Measurements from ENCODE around the gene SLC16A12. TPM values are rescaled to one million over a fixed set of nuclear protein-coding genes. Genes with fewer than 3 reads are reported as not detected.

Gene SLC16A12
- total RNA-seq, 1 donor from 2014 or later = not detected

DNA sequence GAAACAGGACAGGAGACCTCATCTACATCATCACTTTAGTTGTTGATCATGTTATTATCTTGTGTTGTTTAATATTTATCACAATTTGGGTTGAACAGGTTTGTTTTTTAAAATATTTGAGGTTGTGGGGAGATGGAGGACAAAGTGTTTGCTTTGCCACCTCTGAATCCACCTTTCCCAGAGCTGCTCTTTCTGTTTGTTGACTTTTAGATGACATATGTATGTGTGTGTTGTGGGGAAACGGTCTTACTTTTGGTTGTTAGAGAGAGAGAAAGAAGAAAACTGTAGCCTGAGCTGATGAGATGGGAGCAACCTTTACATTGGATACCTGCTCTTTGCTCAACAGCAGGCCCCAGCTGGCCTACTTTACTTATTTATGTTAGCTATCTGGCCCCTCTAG is 19.0 kb upstream of the SLC16A12 start:
- no peak for FAIRE-seq

GRCh38 chr10:89553064-89553734 is 17.8 kb upstream of the SLC16A12 start:
- DNase-seq (ENCODE audit: low read depth) = peak; percentile 98
- no peaks in the 10 kb centered on the region for H3K36me3 ChIP-seq (ENCODE audit: control insufficient read depth, insufficient read depth, low read length)
- FAIRE-seq = no peak
- TF ChIP-seq CTCF (IDR thresholded peaks at IDR 0.05; ENCODE audit: insufficient read depth, low read length, severe bottlenecking) = no peak
- H3K27me3 ChIP-seq (ENCODE audit: control insufficient read depth, insufficient read depth, low read length) = no peaks in the 10 kb centered on the region
- H3K4me3 ChIP-seq (ENCODE audit: low read depth, low read length) = no peak overlapping the region

More for the DNA sequence above, 19.0 kb upstream of the SLC16A12 start:
- no peak for DNase-seq (ENCODE audit: low read depth)
- Histone ChIP-seq H3K36me3 (ENCODE audit: control insufficient read depth, insufficient read depth, low read length) (no peaks in the 10 kb centered on the region), H3K27me3 (ENCODE audit: control insufficient read depth, insufficient read depth, low read length) (no peaks in the 10 kb centered on the region), H3K4me3 (ENCODE audit: low read depth, low read length) (no peak overlapping the region)
- no peak for TF ChIP-seq CTCF (IDR thresholded peaks at IDR 0.05; ENCODE audit: insufficient read depth, low read length, severe bottlenecking)

DNA sequence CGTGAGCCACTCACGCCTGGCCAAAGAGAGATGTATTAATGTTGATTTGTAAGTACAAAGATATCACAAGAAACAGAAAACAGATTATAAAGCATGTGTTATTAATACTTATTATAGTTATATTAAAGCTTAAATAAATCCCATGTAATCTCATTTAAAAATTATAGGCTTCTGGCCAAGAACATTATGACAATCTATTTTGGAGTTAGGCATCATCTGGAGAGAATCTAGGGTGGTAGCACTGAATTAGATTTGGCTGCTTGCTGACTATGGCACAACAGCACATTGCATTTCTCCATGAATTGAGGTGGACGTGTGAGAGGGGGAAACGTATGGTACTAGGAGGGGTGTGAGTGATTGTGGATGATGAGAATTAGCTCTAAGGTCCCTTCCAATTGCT is 16.8 kb upstream of the SLC16A12 start:
- H3K4me3 ChIP-seq (ENCODE audit: low read depth, low read length) = no peak overlapping the region
- TF ChIP-seq CTCF (IDR thresholded peaks at IDR 0.05; ENCODE audit: insufficient read depth, low read length, severe bottlenecking) = no peak
- no peaks in the 10 kb centered on the region for H3K36me3 ChIP-seq (ENCODE audit: control insufficient read depth, insufficient read depth, low read length)
- no peaks in the 10 kb centered on the region for H3K27me3 ChIP-seq (ENCODE audit: control insufficient read depth, insufficient read depth, low read length)
- peak; percentile 23 for FAIRE-seq
- no peak for DNase-seq (ENCODE audit: low read depth)

DNA sequence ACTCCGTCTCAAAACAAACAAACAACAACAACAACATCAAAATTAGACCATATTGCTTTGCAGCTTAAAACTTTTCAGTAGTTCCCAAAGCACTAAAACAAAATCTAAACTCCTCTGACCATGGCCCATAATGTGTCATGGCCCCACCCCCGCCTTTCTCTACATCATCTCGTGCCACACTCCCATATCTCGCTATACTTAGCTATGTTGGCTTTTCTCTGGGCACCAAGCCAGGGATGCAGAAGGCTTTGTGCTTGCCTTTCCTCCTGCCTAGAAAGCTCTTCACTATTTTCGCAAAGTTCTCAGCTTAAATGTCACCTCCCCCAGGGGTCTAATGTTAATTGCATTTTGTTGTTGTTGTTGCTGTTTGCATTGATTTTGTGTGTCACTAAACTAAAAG is 15.1 kb upstream of the SLC16A12 start:
- no peak for DNase-seq (ENCODE audit: low read depth)
- TF ChIP-seq CTCF (IDR thresholded peaks at IDR 0.05; ENCODE audit: insufficient read depth, low read length, severe bottlenecking) = no peak
- FAIRE-seq = no peak

GRCh38 chr10:89549510-89549909 is 14.1 kb upstream of the SLC16A12 start:
- DNase-seq (ENCODE audit: low read depth) (peak; percentile 68), FAIRE-seq (no peak)
- H3K27me3 ChIP-seq (ENCODE audit: control insufficient read depth, insufficient read depth, low read length) = no peaks in the 10 kb centered on the region
- H3K4me3 ChIP-seq (ENCODE audit: low read depth, low read length) = no peak overlapping the region
- TF ChIP-seq CTCF (IDR thresholded peaks at IDR 0.05; ENCODE audit: insufficient read depth, low read length, severe bottlenecking) = no peak
- H3K36me3 ChIP-seq (ENCODE audit: control insufficient read depth, insufficient read depth, low read length) = no peaks in the 10 kb centered on the region

More for the DNA sequence above, 15.1 kb upstream of the SLC16A12 start:
- Histone ChIP-seq H3K27me3 (ENCODE audit: control insufficient read depth, insufficient read depth, low read length) (no peaks in the 10 kb centered on the region), H3K4me3 (ENCODE audit: low read depth, low read length) (no peak overlapping the region), H3K36me3 (ENCODE audit: control insufficient read depth, insufficient read depth, low read length) (no peaks in the 10 kb centered on the region)

GRCh38 chr10:89548673-89549072 is 13.3 kb upstream of the SLC16A12 start:
- no peak for TF ChIP-seq CTCF (IDR thresholded peaks at IDR 0.05; ENCODE audit: insufficient read depth, low read length, severe bottlenecking)
- no peak overlapping the region for H3K4me3 ChIP-seq (ENCODE audit: low read depth, low read length)
- no peaks in the 10 kb centered on the region for H3K27me3 ChIP-seq (ENCODE audit: control insufficient read depth, insufficient read depth, low read length)
- no peak for FAIRE-seq
- H3K36me3 ChIP-seq (ENCODE audit: control insufficient read depth, insufficient read depth, low read length) = no peaks in the 10 kb centered on the region
- no peak for DNase-seq (ENCODE audit: low read depth)
